HG02588 (cell line): ENCODE data around the gene GLRA1.

Experiments
- ATAC-seq: cut with Tn5 transposase; IDR thresholded peaks from one replicate; pipeline ENCODE4 v1.9.1; 2021; ENCODE audit warnings: mild to moderate bottlenecking, moderate library complexity; ENCODE audit not compliant: unreplicated experiment

GLRA1 gene

GRCh38 chr5:151780348-151780747, 144.3 kb downstream of the GLRA1 start:
- no peak for ATAC-seq

- ATAC-seq: peak; percentile 45
Observed at GRCh38 chr5:151779531-151780125, 145.0 kb downstream of the GLRA1 start.

GRCh38 chr5:151775025-151775606, 149.5 kb downstream of the GLRA1 start:
- ATAC-seq: no peak

- no peak for ATAC-seq
Observed at GRCh38 chr5:151773951-151774350, 150.7 kb downstream of the GLRA1 start.

GRCh38 chr5:151772846-151773561, 151.6 kb downstream of the GLRA1 start:
- ATAC-seq: no peak
